Right lobe of liver (tissue), 4 donors: ENCODE data around the gene ELMO1.

Experiments used
- CTCF ChIP-seq, 4 donors: fragments of 200-600 bp in 3 of 4; fragments of 450-650 bp in 1 of 4; IDR thresholded peaks; one replicate each; pipeline versions ENCODE4 v1.5.1 to v1.8.0; 2016 to 2022; ENCODE audit warnings: antibody characterized with exemption in 4 of 4, mild to moderate bottlenecking in 2 of 4
- POLR2A ChIP-seq: fragments of 450-650 bp; IDR thresholded peaks from one replicate; pipeline ENCODE4 v1.6.1; 2017; ENCODE audit warnings: antibody characterized with exemption, mild to moderate bottlenecking
- donor health status: DM: no; HTN: no; CAD: no.
- donor health status: DM: no; HTN: no; CAD: no.
- donor health status: DM: no; HTN: yes; CAD: no.

- TF ChIP-seq POLR2A: no peak
- TF ChIP-seq CTCF (IDR thresholded peaks at IDR 0.05): no peak
Observed at GRCh38 chr7:36884351-36884750, 564.3 kb downstream of the ELMO1 start.
